Measurements from ENCODE around the gene KANK4. TPM values are rescaled to one million over a fixed set of nuclear protein-coding genes. Genes with fewer than 3 reads are reported as not detected.

Gene KANK4
- total RNA-seq, 1 experiment from 2014 or later = 1.7 TPM

GRCh38 chr1:62269439-62269838, 49.8 kb downstream of the KANK4 start:
- Histone ChIP-seq H3K4me2 (no peak overlapping the region), H2AFZ (no peak overlapping the region), H3K4me3 (no peak overlapping the region), H3K27ac (no peak overlapping the region), H3K27me3 (ENCODE audit: insufficient read depth, low read depth) (no peaks in the 10 kb centered on the region), H3K9me2 (ENCODE audit: insufficient read depth) (no peaks in the 10 kb centered on the region), H4K20me1 (ENCODE audit: insufficient read depth) (no peaks in the 10 kb centered on the region), H3K9me3 (ENCODE audit: insufficient read depth, low read depth) (no peaks in the 10 kb centered on the region), H3K36me3 (ENCODE audit: low read depth) (no peaks in the 10 kb centered on the region), H3K79me2 (ENCODE audit: low read depth) (no peaks in the 10 kb centered on the region), H3K4me1 (replicated peaks; ENCODE audit: insufficient read depth) (peaks cover 6% of the 10 kb centered on the region; the same call in 1 of the 2 replicates), H3F3A (ENCODE audit: insufficient read depth, low read depth) (no peaks in the 10 kb centered on the region; the same call in 1 of the 2 replicates)
- intact Hi-C loops (cut with micrococcal nuclease; ENCODE audit: unreplicated experiment) = no loop called here
- ChIA-PET POLR2A (ENCODE audit: unreplicated experiment) (interaction anchor here (0.7 kb wide), 1 partner anchor 10 kb away, joined by 7 read pairs; no protein-coding TSS in a partner anchor), CTCF (no interaction called here)
- no TSS peak for BruUV-seq (replicated peaks)
- no peak for DNase-seq
- TF ChIP-seq EZH2 (IDR thresholded peaks at IDR 0.05; ENCODE audit: low read depth) (no peak), CTCF (conservative IDR thresholded peaks at IDR 0.05) (no peak)

DNA sequence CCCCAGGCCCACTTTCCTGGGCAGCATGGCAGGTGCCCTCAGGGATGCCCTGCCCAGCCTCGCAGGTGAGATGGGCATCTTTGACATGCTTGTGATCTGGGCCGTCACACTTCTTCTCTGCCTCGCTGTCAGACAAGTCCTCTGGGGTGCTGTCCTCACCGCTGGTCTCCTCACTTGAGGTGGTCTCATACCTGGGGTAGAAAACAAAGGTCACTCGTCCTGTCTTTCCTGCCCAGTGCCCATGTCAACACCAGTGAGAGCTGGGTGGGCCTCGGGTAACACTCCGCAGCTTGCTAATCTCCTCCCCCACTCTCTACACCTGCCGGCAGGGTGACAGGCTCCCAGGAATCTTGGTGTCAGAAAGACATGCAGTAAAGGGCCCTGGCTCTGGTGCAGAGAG, 50.9 kb downstream of the KANK4 start:
- Histone ChIP-seq H3K4me3 (no peak overlapping the region), H3K4me2 (no peak overlapping the region), H3K79me2 (ENCODE audit: low read depth) (no peaks in the 10 kb centered on the region), H3K27me3 (ENCODE audit: insufficient read depth, low read depth) (no peaks in the 10 kb centered on the region), H3F3A (ENCODE audit: insufficient read depth, low read depth) (no peaks in the 10 kb centered on the region; the same call in 1 of the 2 replicates), H3K36me3 (ENCODE audit: low read depth) (no peaks in the 10 kb centered on the region), H3K4me1 (replicated peaks; ENCODE audit: insufficient read depth) (peaks cover 6% of the 10 kb centered on the region; the same call in 1 of the 2 replicates), H3K27ac (no peak overlapping the region), H3K9me2 (ENCODE audit: insufficient read depth) (no peaks in the 10 kb centered on the region), H3K9me3 (ENCODE audit: insufficient read depth, low read depth) (no peaks in the 10 kb centered on the region), H4K20me1 (ENCODE audit: insufficient read depth) (no peaks in the 10 kb centered on the region), H2AFZ (no peak overlapping the region)
- POLR2A ChIA-PET (ENCODE audit: unreplicated experiment) = no interaction called here
- no TSS peak for BruUV-seq (replicated peaks)
- CTCF ChIA-PET = no interaction called here
- TF ChIP-seq CTCF (conservative IDR thresholded peaks at IDR 0.05) = no peak
- TF ChIP-seq EZH2 (IDR thresholded peaks at IDR 0.05; ENCODE audit: low read depth) = no peak
- DNase-seq = no peak
- intact Hi-C loops (cut with micrococcal nuclease; ENCODE audit: unreplicated experiment) = no loop called here

GRCh38 chr1:62265956-62266935, 53.0 kb downstream of the KANK4 start:
- Histone ChIP-seq H3F3A (ENCODE audit: insufficient read depth, low read depth) (no peaks in the 10 kb centered on the region; the same call in 1 of the 2 replicates), H3K79me2 (ENCODE audit: low read depth) (no peaks in the 10 kb centered on the region), H3K36me3 (ENCODE audit: low read depth) (no peaks in the 10 kb centered on the region), H2AFZ (no peak overlapping the region), H3K4me2 (no peak overlapping the region), H3K9me2 (ENCODE audit: insufficient read depth) (no peaks in the 10 kb centered on the region), H3K4me1 (replicated peaks; ENCODE audit: insufficient read depth) (peaks cover 6% of the 10 kb centered on the region; the same call in 1 of the 2 replicates), H3K27ac (no peak overlapping the region), H3K27me3 (ENCODE audit: insufficient read depth, low read depth) (no peaks in the 10 kb centered on the region), H3K9me3 (ENCODE audit: insufficient read depth, low read depth) (no peaks in the 10 kb centered on the region), H3K4me3 (no peak overlapping the region), H4K20me1 (ENCODE audit: insufficient read depth) (no peaks in the 10 kb centered on the region)
- TF ChIP-seq CTCF (conservative IDR thresholded peaks at IDR 0.05) = no peak
- TF ChIP-seq EZH2 (IDR thresholded peaks at IDR 0.05; ENCODE audit: low read depth) = no peak
- CTCF ChIA-PET = no interaction called here
- intact Hi-C loops (cut with micrococcal nuclease; ENCODE audit: unreplicated experiment) = no loop called here
- POLR2A ChIA-PET (ENCODE audit: unreplicated experiment) = no interaction called here
- no TSS peak for BruUV-seq (replicated peaks)
- no peak for DNase-seq
